Memory B cell (primary cell): ENCODE data around the gene GLMP.
"Not testable (repeated sequence)": the region's sequence is repeated elsewhere in the genome, so short reads cannot be mapped to it uniquely, and the experiment has no call there.

Experiments
- ATAC-seq: fragments of 150-1000 bp; cut with Tn5 transposase; 2 replicates; pipeline ENCODE4 v1.10.0; 2021; ENCODE audit warnings: low read depth, mild to moderate bottlenecking, moderate library complexity
- DNase-seq, 2 donors: peaks; one replicate each; pipeline ENCODE4 v3.0.0; 2022; ENCODE audit warnings: low spot score in 2 of 2
- H3K27ac Mint-ChIP-seq: one replicate; pipeline ENCODE4 v1.8.0; 2022; ENCODE audit warnings: mild to moderate bottlenecking, moderate library complexity, mixed read lengths
- H3K27me3 Mint-ChIP-seq: one replicate; pipeline ENCODE4 v1.8.0; 2022; ENCODE audit warnings: mixed read lengths
- H3K36me3 Mint-ChIP-seq: one replicate; pipeline ENCODE4 v1.8.0; 2022; ENCODE audit warnings: mild to moderate bottlenecking, mixed read lengths
- H3K4me1 Mint-ChIP-seq: one replicate; pipeline ENCODE4 v1.8.0; 2022; ENCODE audit warnings: mixed read lengths
- H3K4me3 Mint-ChIP-seq: one replicate; pipeline ENCODE4 v1.8.0; 2022; ENCODE audit warnings: mild to moderate bottlenecking, moderate library complexity, mixed read lengths
- H3K9me3 Mint-ChIP-seq: one replicate; pipeline ENCODE4 v1.8.0; 2022; ENCODE audit warnings: mixed read lengths

The GLMP gene, protein sequence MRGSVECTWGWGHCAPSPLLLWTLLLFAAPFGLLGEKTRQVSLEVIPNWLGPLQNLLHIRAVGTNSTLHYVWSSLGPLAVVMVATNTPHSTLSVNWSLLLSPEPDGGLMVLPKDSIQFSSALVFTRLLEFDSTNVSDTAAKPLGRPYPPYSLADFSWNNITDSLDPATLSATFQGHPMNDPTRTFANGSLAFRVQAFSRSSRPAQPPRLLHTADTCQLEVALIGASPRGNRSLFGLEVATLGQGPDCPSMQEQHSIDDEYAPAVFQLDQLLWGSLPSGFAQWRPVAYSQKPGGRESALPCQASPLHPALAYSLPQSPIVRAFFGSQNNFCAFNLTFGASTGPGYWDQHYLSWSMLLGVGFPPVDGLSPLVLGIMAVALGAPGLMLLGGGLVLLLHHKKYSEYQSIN

DNA sequence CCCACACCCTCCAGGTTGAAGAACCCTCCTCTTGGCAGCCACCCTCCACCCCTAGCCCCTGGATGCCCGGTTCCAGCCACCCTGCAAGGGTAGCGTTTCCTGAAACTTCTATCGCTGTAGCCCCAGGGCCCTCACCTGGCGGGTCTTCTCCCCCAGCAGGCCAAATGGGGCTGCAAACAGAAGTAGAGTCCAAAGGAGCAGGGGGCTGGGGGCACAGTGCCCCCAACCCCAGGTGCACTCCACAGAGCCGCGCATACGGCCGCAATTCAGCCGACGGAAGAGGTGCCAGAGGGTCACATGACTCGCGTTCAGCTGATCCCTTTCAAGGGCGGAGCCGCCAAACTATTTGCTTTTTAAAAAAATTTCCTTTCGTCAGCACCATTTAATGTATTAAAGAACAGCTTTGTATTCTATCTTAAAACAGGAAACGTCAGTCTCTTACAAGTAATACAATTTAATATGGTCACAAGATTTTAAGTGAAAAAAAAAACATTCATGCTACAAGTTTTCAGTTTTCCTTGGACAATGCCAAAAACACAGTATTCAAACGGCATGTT is at the start of gene GLMP:
Gene GLMP, minus strand, starts transcription at position 289 of the 557 bp plus-strand sequence. Its CDS starts 34 bp downstream, at position 255.
- Mint-ChIP-seq H3K27me3 (no peaks in the 10 kb centered on the region), H3K4me1 (peaks cover 13% of the 10 kb centered on the region), H3K36me3 (no peaks in the 10 kb centered on the region), H3K4me3 (peak within 1 kb of the TSS; percentile 85), H3K9me3 (no peaks in the 10 kb centered on the region), H3K27ac (no peak within 1 kb of the TSS)
- peak; percentile 85 for ATAC-seq
- DNase-seq, result no peak

DNA sequence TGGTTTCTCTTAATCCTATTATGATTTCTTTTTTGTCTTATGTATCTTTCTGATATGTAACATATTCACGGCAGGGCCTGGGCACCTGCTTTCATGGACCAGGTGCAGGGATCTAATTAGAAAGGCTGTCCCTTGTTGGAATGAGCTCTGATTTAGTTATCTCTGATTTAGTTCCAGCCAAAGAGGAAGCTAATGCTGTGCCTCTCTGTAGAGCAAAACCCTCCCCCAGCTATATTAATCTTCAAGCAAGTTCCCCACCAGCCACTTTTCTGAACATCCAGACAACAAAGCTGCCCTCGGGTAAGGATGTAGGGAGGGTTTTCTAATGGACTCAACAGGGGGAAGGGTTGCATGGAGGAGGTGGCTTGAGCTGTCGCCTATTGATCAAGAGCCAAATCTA is 48.9 kb upstream of the GLMP start:
- no peak overlapping the region for H3K27ac Mint-ChIP-seq
- no peaks in the 10 kb centered on the region for H3K36me3 Mint-ChIP-seq
- H3K4me1 Mint-ChIP-seq, result no peaks in the 10 kb centered on the region
- H3K9me3 Mint-ChIP-seq, result no peaks in the 10 kb centered on the region
- H3K27me3 Mint-ChIP-seq, result peaks cover 6% of the 10 kb centered on the region
- DNase-seq (no peak), ATAC-seq (no peak)
- no peak overlapping the region for H3K4me3 Mint-ChIP-seq

DNA sequence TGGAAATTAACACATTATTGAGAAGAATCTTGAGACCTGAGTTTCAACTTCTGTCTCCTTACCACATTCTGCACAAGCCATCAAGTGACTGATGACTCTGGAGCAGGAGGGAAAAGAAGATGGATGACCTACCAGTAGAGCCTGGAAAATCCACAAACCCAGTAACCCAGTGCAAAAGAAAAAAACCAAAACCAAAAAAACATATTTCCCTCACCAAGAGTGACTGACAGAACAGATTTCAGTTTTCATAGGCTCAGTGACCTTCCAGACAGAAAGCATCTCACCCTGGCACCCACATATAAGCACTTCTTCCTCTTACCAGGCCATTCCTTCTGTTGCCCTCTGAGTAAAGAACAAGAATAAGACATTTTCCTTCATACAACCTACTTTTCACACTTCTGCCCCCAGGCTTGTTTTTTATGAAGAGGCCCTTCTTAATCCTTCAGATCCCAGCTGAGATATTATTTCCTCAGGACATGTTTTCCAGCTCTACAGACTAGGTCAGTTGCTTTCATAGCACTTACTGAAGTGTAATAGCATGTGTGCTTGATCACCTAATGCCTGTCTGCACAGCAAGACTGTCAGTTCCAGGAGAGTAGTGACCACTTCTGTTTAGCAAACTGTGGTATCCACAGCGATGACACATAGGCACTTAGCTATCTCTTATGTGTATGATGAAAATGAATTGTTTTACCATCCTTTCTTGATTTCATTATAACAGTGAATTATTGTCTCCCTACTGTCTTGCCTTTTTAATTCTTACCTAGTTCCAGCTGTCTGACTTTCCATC is 46.9 kb upstream of the GLMP start:
- no peaks in the 10 kb centered on the region for H3K9me3 Mint-ChIP-seq
- DNase-seq, result no peak
- H3K36me3 Mint-ChIP-seq, result no peaks in the 10 kb centered on the region
- ATAC-seq, result no peak
- H3K27me3 Mint-ChIP-seq, result peaks cover 5% of the 10 kb centered on the region
- H3K4me1 Mint-ChIP-seq, result peaks cover 1% of the 10 kb centered on the region
- no peak overlapping the region for H3K27ac Mint-ChIP-seq
- no peak overlapping the region for H3K4me3 Mint-ChIP-seq

DNA sequence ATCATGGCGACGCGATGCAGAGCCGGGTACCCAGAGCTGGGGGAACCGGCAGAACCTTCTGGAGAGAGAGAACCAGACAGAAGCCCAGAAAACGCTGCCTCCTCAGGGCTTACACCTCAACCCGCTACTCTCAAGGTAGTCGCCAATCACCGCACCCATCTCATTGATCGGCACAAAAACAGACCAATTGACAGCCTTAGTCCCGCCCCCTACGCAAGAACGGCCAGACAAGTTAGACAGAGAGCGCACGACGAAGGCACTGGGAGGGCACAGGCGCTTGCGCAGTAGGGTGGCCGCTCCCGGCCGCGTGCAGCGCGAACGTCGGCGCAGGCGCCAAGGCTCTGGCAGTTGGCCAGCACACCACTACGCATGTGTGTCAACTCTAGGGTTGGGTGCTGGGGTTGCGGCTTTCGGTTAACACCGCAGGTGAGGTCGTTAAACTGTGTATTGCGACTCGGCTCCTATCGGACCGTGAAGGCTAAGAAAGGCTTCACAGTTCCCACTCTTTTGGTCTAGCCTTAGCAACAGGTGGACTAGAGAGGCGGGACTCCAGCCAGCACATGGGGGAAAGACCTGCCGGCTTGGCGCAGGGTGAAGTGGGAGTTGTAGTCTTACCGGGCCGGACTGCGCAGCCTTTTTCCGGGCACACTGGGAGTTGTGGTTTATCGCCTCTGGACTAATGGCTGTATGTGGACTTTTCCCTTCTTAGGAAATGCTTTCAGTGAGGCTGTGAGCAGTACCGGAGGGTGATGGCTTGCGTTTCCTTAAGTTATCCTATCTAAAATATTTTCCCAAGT is 42.9 kb upstream of the GLMP start, which contains the start of the genes CCT3 and TSACC:
Gene CCT3, minus strand, starts transcription at position 113 of the 797 bp plus-strand sequence. Its CDS starts 108 bp downstream, at position 5.
Gene TSACC, plus strand, starts transcription at position 347 of the 797 bp plus-strand sequence. CDS start 1,232 bp downstream, outside the sequence.
- Mint-ChIP-seq H3K4me1 (peaks cover 18% of the 10 kb centered on the region), H3K36me3 (peaks cover 3% of the 10 kb centered on the region), H3K4me3 (peak within 1 kb of the TSS; percentile 99), H3K9me3 (no peaks in the 10 kb centered on the region), H3K27ac (peak within 1 kb of the TSS; percentile 89), H3K27me3 (no peaks in the 10 kb centered on the region)
- ATAC-seq (peak; percentile 90), DNase-seq (peak; percentile 100)

DNA sequence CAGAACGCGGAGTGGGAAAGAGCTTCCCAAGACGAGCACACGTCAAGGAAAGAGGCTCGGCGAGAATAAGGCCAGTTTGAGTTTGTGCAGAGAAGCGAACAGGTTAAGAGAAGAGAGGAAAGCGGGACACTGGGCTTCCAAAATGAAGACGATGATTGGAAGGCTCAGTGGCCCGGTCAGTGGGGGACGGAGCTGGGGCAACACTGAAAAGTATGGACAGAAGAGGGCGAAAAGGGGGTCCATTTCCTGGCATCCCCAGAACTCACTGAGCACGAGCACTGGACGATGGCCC is 42.4 kb upstream of the GLMP start:
- H3K9me3 Mint-ChIP-seq, result no peaks in the 10 kb centered on the region
- peaks cover 18% of the 10 kb centered on the region for H3K4me1 Mint-ChIP-seq
- ATAC-seq (no peak), DNase-seq (no peak)
- H3K27ac Mint-ChIP-seq, result peak overlapping the region; percentile 89
- H3K4me3 Mint-ChIP-seq, result peak overlapping the region; percentile 99
- no peaks in the 10 kb centered on the region for H3K27me3 Mint-ChIP-seq
- peaks cover 3% of the 10 kb centered on the region for H3K36me3 Mint-ChIP-seq

DNA sequence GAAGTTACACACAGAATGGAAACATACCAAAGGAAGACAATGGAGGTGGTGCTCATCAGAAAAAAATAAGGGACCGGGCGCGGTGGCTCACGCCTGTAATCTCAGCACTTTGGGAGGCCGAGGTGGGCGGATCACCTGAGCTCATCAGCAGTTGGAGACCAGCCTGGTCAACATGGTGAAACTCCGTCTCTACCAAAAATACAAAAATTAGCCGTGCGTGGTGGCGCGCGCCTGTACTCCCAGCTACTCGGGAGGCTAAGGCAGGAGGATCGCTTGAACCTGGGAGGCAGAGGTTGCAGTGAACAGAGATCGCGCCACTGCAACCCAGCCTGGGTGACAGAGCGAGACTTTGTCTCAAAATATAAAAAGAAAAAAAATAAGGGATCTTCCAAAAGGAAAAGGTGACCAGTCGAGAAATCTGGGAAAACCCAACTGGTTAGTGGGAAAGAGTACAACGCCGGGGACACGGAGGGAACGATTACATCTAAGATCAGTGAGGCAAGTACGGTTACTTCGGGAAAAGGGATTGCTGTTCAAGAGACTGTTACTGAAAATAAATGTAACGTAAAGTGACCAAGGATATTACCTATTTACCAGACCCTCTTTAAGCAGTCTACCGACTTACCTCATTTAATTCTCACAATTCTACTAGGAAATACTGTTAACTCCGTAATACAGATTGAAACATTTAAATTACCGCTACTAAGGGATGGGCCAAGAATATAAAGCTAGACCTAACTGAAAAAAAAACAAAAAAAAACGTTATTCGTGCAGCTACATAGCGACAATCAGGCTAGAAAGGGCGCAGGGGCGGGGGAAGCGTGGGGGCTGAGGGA is 41.8 kb upstream of the GLMP start:
- no peaks in the 10 kb centered on the region for H3K27me3 Mint-ChIP-seq
- ATAC-seq (no peak), DNase-seq (no peak)
- peaks cover 3% of the 10 kb centered on the region for H3K36me3 Mint-ChIP-seq
- no peaks in the 10 kb centered on the region for H3K9me3 Mint-ChIP-seq
- peaks cover 18% of the 10 kb centered on the region for H3K4me1 Mint-ChIP-seq
- peak overlapping the region; percentile 89 for H3K27ac Mint-ChIP-seq
- peak overlapping the region; percentile 99 for H3K4me3 Mint-ChIP-seq

DNA sequence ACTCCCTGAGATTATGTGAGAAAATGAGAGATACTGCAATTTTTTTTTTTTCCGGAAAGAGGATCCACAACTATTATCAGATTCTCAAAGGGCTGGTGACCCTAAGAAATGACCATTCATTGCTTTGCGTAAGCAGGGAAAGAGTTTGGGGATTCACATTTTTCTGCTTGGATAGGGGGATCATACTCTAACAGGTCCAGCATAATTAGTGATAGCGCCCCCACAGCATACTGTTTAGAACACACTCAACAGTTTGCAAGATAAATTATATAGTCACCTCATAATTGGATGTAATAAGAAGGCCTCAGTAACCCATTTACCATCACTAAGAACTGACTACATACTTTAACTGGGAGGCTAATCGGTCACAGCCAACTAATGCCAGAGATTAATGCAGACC is 40.8 kb upstream of the GLMP start:
- H3K27me3 Mint-ChIP-seq, result no peaks in the 10 kb centered on the region
- peaks cover 5% of the 10 kb centered on the region for H3K36me3 Mint-ChIP-seq
- H3K9me3 Mint-ChIP-seq, result no peaks in the 10 kb centered on the region
- H3K27ac Mint-ChIP-seq, result no peak overlapping the region
- DNase-seq (no peak), ATAC-seq (no peak)
- peaks cover 18% of the 10 kb centered on the region for H3K4me1 Mint-ChIP-seq
- H3K4me3 Mint-ChIP-seq, result peak overlapping the region; percentile 59

DNA sequence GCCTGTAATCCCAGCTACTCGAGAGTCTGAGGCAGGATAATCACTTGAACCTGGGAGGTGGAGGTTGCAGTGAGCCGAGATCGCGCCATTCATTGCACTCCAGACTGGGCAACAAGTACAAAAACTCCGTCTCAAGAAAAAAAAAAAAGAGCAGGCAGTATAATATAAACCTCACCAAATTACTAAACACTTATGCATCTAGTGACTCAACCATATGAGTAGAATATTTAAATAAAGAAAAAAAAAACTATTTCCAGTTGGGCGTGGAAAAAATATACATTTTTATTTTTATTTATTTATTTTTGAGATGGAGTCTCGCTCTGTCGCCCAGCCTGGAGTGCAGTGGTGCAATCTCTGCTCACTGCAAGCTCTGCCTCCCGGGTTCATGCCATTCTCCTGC is 27.7 kb upstream of the GLMP start:
- not testable (repeated sequence) for H3K4me3 Mint-ChIP-seq, H3K27me3 Mint-ChIP-seq

DNA sequence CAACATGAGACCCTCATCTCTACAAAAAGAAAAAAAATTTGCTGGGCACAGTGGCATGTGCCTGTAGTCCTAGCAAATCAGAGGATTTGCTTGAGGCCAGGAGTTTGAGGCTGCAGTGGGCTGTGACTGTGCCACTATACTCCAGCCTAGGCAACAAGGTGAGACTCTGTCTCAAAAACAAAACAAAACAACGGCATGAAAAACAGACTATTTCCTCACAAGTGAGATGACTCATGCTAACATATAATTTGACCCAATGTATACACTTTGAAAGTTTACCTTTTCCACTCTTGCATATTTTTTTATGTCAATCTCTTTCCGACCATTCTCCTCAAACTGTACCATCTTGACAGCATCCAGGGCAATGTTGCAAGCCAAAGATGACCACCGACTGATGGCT is 25.1 kb upstream of the GLMP start:
- DNase-seq, result no peak
- H3K27ac Mint-ChIP-seq, result no peak overlapping the region

More for the DNA sequence above, 27.7 kb upstream of the GLMP start:
- ATAC-seq, H3K9me3 Mint-ChIP-seq, H3K4me1 Mint-ChIP-seq, DNase-seq, H3K27ac Mint-ChIP-seq: not testable (repeated sequence)
- peaks cover 16% of the 10 kb centered on the region for H3K36me3 Mint-ChIP-seq

DNA sequence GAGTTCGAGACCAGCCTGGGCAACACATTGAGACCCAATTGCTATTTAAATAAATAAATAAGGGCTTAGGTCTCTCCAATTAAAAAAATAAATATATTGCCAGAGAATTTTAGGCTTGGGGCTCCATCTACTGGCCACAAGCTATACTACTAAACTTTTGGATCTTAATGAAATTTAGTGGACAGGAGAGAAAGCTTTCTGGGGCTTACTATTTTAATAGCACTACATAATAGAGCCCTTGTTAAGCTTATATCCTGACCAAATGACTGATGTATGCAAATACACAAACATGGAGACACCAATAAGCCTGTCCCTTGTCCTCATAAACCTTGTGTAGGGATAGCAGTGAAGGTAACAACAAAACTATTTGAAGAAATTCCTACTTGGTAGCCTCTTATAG is 24.2 kb upstream of the GLMP start:
- H3K27me3 Mint-ChIP-seq, result no peaks in the 10 kb centered on the region
- ATAC-seq, result no peak
- no peak overlapping the region for H3K27ac Mint-ChIP-seq
- H3K36me3 Mint-ChIP-seq, result peaks cover 19% of the 10 kb centered on the region
- H3K9me3 Mint-ChIP-seq, result no peaks in the 10 kb centered on the region
- H3K4me1 Mint-ChIP-seq, result no peaks in the 10 kb centered on the region
- DNase-seq, result peak in 1 of 2 donors; percentile 21
- H3K4me3 Mint-ChIP-seq, result no peak overlapping the region

More for the DNA sequence above, 25.1 kb upstream of the GLMP start:
- H3K4me3 Mint-ChIP-seq, result no peak overlapping the region
- no peaks in the 10 kb centered on the region for H3K9me3 Mint-ChIP-seq
- H3K27me3 Mint-ChIP-seq, result no peaks in the 10 kb centered on the region
- ATAC-seq, result no peak
- no peaks in the 10 kb centered on the region for H3K4me1 Mint-ChIP-seq
- H3K36me3 Mint-ChIP-seq, result peaks cover 20% of the 10 kb centered on the region

DNA sequence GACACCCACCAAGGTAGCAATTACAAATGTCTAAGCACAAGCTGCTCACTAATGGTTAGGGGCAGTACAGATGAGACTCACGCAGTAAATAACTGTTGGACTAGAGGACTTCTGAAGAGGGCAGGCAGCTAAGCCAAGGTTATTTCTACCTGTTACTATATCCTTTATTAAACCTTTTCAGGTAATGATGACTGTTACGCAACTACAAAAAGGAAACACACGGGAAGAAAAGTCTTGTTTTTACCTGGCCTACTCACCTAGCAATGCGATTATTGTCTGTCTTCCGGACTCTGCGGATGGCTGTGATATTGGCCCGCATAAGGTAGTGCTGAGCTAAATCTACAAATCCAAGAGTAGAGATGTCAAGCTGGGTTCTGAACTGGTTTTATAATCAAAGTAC is 21.4 kb upstream of the GLMP start:
- H3K4me3 Mint-ChIP-seq, result no peak overlapping the region
- H3K4me1 Mint-ChIP-seq, result no peaks in the 10 kb centered on the region
- H3K27ac Mint-ChIP-seq, result no peak overlapping the region
- DNase-seq (no peak), ATAC-seq (no peak)
- no peaks in the 10 kb centered on the region for H3K9me3 Mint-ChIP-seq
- H3K36me3 Mint-ChIP-seq, result peaks cover 24% of the 10 kb centered on the region
- no peaks in the 10 kb centered on the region for H3K27me3 Mint-ChIP-seq

DNA sequence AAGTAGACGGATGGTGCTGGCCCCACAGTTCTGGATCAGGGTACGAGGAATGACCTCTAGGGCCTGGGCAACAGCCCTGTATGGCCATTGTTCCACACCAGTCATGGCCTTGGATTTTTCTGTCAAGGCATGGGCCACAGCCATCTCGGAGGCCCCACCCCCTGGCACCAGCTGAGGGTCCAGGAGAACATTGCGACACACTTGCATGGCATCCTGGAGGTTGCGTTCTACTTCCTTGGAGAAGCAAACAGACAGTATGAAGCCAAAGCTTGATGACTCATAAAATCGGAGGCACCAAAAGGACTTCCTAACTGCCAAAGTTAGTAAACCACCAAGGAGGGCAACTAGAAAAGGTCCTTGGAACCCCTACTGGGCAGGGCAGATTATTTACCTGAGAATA is 15.5 kb upstream of the GLMP start:
- no peak for DNase-seq
- Mint-ChIP-seq H3K27ac (no peak overlapping the region), H3K4me3 (no peak overlapping the region), H3K4me1 (no peaks in the 10 kb centered on the region), H3K36me3 (peaks cover 30% of the 10 kb centered on the region), H3K9me3 (no peaks in the 10 kb centered on the region), H3K27me3 (no peaks in the 10 kb centered on the region)
- no peak for ATAC-seq

DNA sequence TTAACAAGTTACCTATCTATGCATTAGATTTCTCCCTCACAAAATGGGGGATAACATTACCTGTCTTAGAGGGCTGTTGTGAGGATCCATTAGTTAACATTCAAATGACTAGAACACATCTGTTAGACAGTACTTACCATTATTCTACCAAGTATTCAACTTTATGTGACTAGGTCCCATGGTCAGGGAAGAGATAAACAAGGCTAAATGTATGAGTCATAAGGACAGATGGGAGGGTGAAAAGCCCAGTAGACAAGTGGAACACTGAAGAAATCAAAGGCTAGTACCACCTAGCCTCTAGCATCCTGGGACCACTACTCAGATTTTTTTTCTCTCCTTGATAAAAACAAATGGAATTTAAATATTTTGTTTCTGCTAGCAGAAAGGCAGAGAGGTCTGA is 12.6 kb upstream of the GLMP start:
- Mint-ChIP-seq H3K4me3 (no peak overlapping the region), H3K27ac (peak overlapping the region; percentile 59), H3K4me1 (no peaks in the 10 kb centered on the region), H3K27me3 (no peaks in the 10 kb centered on the region), H3K9me3 (no peaks in the 10 kb centered on the region), H3K36me3 (peaks cover 19% of the 10 kb centered on the region)
- no peak for ATAC-seq
- no peak for DNase-seq
